A673 (cell line): Measurements from ENCODE around the gene KIDINS220.

Source experiments
- EZH2 ChIP-seq: fragments of 200-600 bp; sonication (generic); IDR thresholded peaks from 2 replicates; pipeline ENCODE4 v1.6.1; 2017; ENCODE audit warnings: borderline replicate concordance, low read depth, mild to moderate bottlenecking, mixed read lengths, antibody characterized with exemption, low read length; ENCODE audit not compliant: poor library complexity, severe bottlenecking
- TF ChIP-seq, protein P1 (sequence below): fragments of 300-800, 200-600 bp; sonication (generic); conservative IDR thresholded peaks from 2 replicates; pipeline ENCODE4 v1.5.1; 2017; ENCODE audit warnings: low read depth, mild to moderate bottlenecking, antibody characterized with exemption, low read length, moderate library complexity, mixed read lengths

DNA sequence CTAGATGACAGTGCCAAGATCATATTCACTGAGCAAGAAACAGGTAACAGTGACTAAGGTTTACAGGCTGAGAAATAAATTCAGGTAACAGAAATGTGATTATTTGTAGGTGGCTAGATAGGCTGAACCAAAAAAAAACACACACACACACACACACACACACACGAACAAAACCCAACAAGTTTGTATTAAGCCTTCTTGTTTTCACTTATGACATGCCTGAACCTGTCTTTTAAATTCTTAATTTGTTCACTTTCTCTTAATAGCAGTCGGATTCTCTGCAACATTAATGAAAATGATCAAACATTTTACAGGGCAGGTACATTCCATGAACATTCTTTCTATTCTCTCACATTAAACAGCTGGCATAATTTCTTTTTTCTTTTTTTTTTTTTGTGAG, 18.8 kb upstream of the KIDINS220 start:
- TF ChIP-seq, protein P1, sequence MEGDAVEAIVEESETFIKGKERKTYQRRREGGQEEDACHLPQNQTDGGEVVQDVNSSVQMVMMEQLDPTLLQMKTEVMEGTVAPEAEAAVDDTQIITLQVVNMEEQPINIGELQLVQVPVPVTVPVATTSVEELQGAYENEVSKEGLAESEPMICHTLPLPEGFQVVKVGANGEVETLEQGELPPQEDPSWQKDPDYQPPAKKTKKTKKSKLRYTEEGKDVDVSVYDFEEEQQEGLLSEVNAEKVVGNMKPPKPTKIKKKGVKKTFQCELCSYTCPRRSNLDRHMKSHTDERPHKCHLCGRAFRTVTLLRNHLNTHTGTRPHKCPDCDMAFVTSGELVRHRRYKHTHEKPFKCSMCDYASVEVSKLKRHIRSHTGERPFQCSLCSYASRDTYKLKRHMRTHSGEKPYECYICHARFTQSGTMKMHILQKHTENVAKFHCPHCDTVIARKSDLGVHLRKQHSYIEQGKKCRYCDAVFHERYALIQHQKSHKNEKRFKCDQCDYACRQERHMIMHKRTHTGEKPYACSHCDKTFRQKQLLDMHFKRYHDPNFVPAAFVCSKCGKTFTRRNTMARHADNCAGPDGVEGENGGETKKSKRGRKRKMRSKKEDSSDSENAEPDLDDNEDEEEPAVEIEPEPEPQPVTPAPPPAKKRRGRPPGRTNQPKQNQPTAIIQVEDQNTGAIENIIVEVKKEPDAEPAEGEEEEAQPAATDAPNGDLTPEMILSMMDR = no peak
- no peak for TF ChIP-seq EZH2
